ENCODE data around the gene DRD4. TPM values are rescaled to one million over a fixed set of nuclear protein-coding genes. Genes with fewer than 3 reads are reported as not detected.

The DRD4 gene
- 1 to 10 TPM in 2 of 5 experiments, under 1 TPM in 3; 0.27 to 1.9 (median 0.75) TPM for total RNA-seq
- not detected for polyA plus RNA-seq
- not detected for total RNA-seq

DNA sequence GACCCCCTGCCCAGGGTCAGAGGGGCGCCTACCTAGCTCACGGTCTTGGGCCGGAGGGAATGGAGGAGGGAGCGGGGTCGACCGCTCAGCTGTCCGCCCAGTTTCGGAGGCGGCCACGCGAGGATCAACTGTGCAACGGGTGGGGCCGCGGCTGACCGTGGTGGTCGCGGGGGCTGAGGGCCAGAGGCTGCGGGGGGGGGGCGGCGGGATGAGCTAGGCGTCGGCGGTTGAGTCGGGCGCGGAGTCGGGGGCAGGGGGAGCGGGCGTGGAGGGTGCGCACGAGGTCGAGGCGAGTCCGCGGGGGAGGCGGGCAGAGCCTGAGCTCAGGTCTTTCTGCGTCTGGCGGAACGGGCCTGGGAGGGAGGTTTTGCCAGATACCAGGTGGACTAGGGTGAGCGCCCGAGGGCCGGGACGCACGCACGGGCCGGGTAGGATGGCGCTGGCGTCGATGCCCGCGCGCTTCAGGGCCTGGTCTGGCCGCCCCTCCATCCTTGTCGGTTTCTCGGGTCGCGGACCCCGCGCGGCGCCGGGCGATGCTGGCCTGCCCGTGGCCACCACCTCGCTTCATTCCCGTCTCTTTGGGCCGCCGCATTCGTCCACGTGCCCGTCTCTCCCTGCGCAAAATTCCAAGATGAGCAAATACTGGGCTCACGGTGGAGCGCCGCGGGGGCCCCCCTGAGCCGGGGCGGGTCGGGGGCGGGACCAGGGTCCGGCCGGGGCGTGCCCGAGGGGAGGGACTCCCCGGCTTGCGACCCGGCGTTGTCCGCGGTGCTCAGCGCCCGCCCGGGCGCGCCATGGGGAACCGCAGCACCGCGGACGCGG, at the start of gene DRD4:
Gene DRD4 (plus strand): TSS at position 759 of the 822 bp plus-strand sequence. CDS start 36 bp downstream, at position 795.
- no peak within 1 kb of the TSS for H3K4me3 ChIP-seq (ENCODE audit: low read length)
- peak within 1 kb of the TSS in 1 of 9 donors; percentile 77 for H3K27ac Mint-ChIP-seq
- H3K36me3 Mint-ChIP-seq, result peaks cover 0 to 2% (median 0%) of the 10 kb centered on the region in 5 donors
- ChIA-PET POLR2A (no interaction called here), CTCF (no interaction called here)
- peaks cover 11 to 36% (median 22%) of the 10 kb centered on the region in 5 donors for H3K27me3 Mint-ChIP-seq
- no peaks in the 10 kb centered on the region for H3K4me1 ChIP-seq (ENCODE audit: control insufficient read depth in 2 of 2, insufficient read depth in 2 of 2, low read length in 2 of 2)
- intact Hi-C loops (cut with micrococcal nuclease), result no loop called here
- H3K27ac ChIP-seq (ENCODE audit: low read depth, low read length), result no peak within 1 kb of the TSS
- H3K9me3 ChIP-seq (ENCODE audit: control insufficient read depth in 2 of 3, low read length in 3 of 3), result no peaks in the 10 kb centered on the region
- ATAC-seq, result no peak
- no peak for DNase-seq
- H3K36me3 ChIP-seq (ENCODE audit: control insufficient read depth in 2 of 3, insufficient read depth in 3 of 3, low read length in 3 of 3), result no peaks in the 10 kb centered on the region
- peak within 1 kb of the TSS; percentile 30 to 81 (median 50) for H3K4me3 Mint-ChIP-seq
- H3K4me1 Mint-ChIP-seq, result peaks cover 7 to 18% (median 13%) of the 10 kb centered on the region in 7 donors
- no peaks in the 10 kb centered on the region for H3K9me3 Mint-ChIP-seq
- H3K27me3 ChIP-seq (ENCODE audit: control insufficient read depth in 2 of 2, insufficient read depth in 2 of 2, low read length in 2 of 2), result peaks cover 6 to 16% of the 10 kb centered on the region in 2 donors

DNA sequence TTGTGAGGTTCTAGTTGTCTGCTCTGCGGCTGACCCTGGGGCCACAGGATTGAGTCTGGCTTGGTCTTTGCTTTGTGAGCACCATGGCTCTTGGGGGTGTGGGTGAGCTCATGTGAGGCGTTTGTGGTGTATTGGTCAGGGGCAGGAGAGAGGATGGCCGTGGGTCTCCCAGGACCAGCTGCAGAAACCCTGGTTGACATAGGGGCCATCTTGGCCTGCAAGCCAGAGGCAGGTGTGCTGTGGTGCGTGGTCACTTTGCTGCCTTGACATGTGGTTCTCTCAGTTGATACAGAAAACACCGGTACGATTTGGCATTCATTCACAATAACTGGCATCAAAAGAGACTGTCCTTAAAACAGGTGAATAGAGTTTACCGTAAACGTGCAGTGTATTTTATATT, 49.5 kb upstream of the DRD4 start:
- no peaks in the 10 kb centered on the region for H3K27me3 ChIP-seq (ENCODE audit: control insufficient read depth in 2 of 2, insufficient read depth in 2 of 2, low read length in 2 of 2)
- Mint-ChIP-seq H3K4me1 (peaks cover 9 to 38% (median 29%) of the 10 kb centered on the region in 7 donors), H3K9me3 (no peaks in the 10 kb centered on the region), H3K4me3 (peak overlapping the region; percentile 4 to 90 (median 70)), H3K27me3 (no peaks in the 10 kb centered on the region), H3K36me3 (peaks cover 9 to 34% (median 15%) of the 10 kb centered on the region in 5 donors), H3K27ac (peak overlapping the region; percentile 95 to 100 (median 99))
- no peak overlapping the region for H3K4me3 ChIP-seq (ENCODE audit: low read length)
- DNase-seq, result no peak
- peaks cover 14 to 68% (median 20%) of the 10 kb centered on the region in 3 experiments for H3K36me3 ChIP-seq (ENCODE audit: control insufficient read depth in 2 of 3, insufficient read depth in 3 of 3, low read length in 3 of 3)
- H3K9me3 ChIP-seq (ENCODE audit: control insufficient read depth in 2 of 3, low read length in 3 of 3), result no peaks in the 10 kb centered on the region
- intact Hi-C loops (cut with micrococcal nuclease), result no loop called here
- peak overlapping the region; percentile 65 for H3K27ac ChIP-seq (ENCODE audit: low read depth, low read length)
- ChIA-PET POLR2A (interaction anchor here (0.9 to 1.7 kb wide), 5 partner anchors 9 to 198 kb away, joined by 3 to 8 read pairs (median 4); partner anchors contain the start of gene PHRF1), CTCF (interaction anchor here (2.4 kb wide), 1 partner anchor 135 kb away, joined by 9 read pairs; no protein-coding TSS in a partner anchor)
- H3K4me1 ChIP-seq (ENCODE audit: control insufficient read depth in 2 of 2, insufficient read depth in 2 of 2, low read length in 2 of 2), result peaks cover 10 to 12% of the 10 kb centered on the region in 2 donors
- no peak for ATAC-seq

DNA sequence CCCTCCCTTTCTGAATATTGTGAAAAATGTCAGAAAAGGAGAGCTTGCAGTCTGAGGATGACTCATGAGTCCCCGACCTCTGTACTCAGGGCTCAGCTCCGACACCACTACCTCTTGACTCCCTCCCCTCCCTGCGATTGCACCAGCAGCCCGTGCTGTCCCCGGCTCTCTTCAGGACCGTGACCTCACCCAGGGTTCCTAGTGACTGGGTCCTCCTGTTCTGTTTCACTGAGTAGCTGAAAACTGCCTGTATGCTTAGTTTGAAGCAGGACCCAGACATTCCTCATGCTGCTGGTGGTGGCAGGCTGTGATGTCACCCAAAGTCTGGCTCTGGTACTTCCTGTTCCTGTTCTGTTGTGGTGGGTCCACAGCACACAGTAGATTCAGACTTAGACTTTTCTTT, 49.1 kb upstream of the DRD4 start:
- CTCF ChIA-PET, result interaction anchor here (0.7 to 2.4 kb wide), 3 partner anchors 12 to 134 kb away, joined by 3 to 9 read pairs (median 3); no protein-coding TSS in a partner anchor
- POLR2A ChIA-PET, result interaction anchor here (0.7 to 1.7 kb wide), 6 partner anchors 10 to 1894 kb away, joined by 3 to 8 read pairs (median 4); partner anchors contain the start of gene PHRF1
- Mint-ChIP-seq H3K27me3 (no peaks in the 10 kb centered on the region), H3K9me3 (no peaks in the 10 kb centered on the region), H3K4me1 (peaks cover 9 to 38% (median 29%) of the 10 kb centered on the region in 7 donors), H3K4me3 (peak overlapping the region; percentile 63 to 90 (median 76)), H3K27ac (peak overlapping the region; percentile 95 to 100 (median 99)), H3K36me3 (peaks cover 9 to 36% (median 15%) of the 10 kb centered on the region in 5 donors)
- H3K27me3 ChIP-seq (ENCODE audit: control insufficient read depth in 2 of 2, insufficient read depth in 2 of 2, low read length in 2 of 2), result no peaks in the 10 kb centered on the region
- H3K9me3 ChIP-seq (ENCODE audit: control insufficient read depth in 2 of 3, low read length in 3 of 3), result no peaks in the 10 kb centered on the region
- peaks cover 14 to 69% (median 20%) of the 10 kb centered on the region in 3 experiments for H3K36me3 ChIP-seq (ENCODE audit: control insufficient read depth in 2 of 3, insufficient read depth in 3 of 3, low read length in 3 of 3)
- H3K4me1 ChIP-seq (ENCODE audit: control insufficient read depth in 2 of 2, insufficient read depth in 2 of 2, low read length in 2 of 2), result peaks cover 10 to 12% of the 10 kb centered on the region in 2 donors
- H3K27ac ChIP-seq (ENCODE audit: low read depth, low read length), result peak overlapping the region; percentile 65
- intact Hi-C loops (cut with micrococcal nuclease), result loop anchor here (1.0 kb wide), 3 partner anchors 12 to 33 kb away; partner anchors contain the start of genes PHRF1 (in 2 of the 2) and IRF7 (in 1 of the 2)
- DNase-seq (peak; percentile 34 to 91 (median 78)), ATAC-seq (peak; percentile 93)
- peak overlapping the region; percentile 16 for H3K4me3 ChIP-seq (ENCODE audit: low read length)

DNA sequence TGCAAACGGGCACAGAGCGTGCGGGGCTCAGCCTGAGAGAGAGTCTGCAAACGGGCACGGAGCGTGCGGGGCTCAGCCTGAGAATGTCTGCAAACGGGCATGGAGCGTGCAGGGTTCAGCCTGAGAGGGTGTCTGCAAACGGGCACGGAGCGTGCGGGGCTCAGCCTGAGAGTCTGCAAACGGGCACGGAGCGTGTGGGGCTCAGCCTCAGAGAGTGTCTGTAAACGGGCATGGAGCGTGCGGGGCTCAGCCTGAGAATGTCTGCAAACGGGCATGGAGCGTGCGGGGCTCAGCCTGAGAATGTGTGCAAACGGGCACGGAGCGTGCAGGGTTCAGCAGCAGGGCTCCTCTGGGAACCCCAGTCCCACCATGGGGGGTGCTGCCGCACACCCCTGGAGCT, 47.3 kb upstream of the DRD4 start:
- ChIA-PET CTCF (interaction anchor here (0.7 to 2.4 kb wide), 2 partner anchors 133 to 331 kb away, joined by 3 to 9 read pairs; no protein-coding TSS in a partner anchor), POLR2A (interaction anchor here (1.1 kb wide), 1 partner anchor 14 kb away, joined by 5 read pairs; the partner anchor contains the start of gene PHRF1)
- no peaks in the 10 kb centered on the region for H3K27me3 ChIP-seq (ENCODE audit: control insufficient read depth in 2 of 2, insufficient read depth in 2 of 2, low read length in 2 of 2)
- H3K27ac Mint-ChIP-seq, result peak overlapping the region in 5 of 9 donors; percentile 42 to 99 (median 82)
- H3K4me3 Mint-ChIP-seq, result peak overlapping the region in 2 of 10 donors; percentile 5 to 13
- peaks cover 0 to 1% (median 0%) of the 10 kb centered on the region in 11 donors for H3K9me3 Mint-ChIP-seq
- no peaks in the 10 kb centered on the region for H3K27me3 Mint-ChIP-seq
- ATAC-seq (no peak), DNase-seq (no peak)
- H3K4me1 Mint-ChIP-seq, result peaks cover 9 to 38% (median 29%) of the 10 kb centered on the region in 7 donors
- peaks cover 11 to 69% (median 21%) of the 10 kb centered on the region in 3 experiments for H3K36me3 ChIP-seq (ENCODE audit: control insufficient read depth in 2 of 3, insufficient read depth in 3 of 3, low read length in 3 of 3)
- peaks cover 9 to 39% (median 19%) of the 10 kb centered on the region in 5 donors for H3K36me3 Mint-ChIP-seq
- H3K4me1 ChIP-seq (ENCODE audit: control insufficient read depth in 2 of 2, insufficient read depth in 2 of 2, low read length in 2 of 2), result peaks cover 10 to 12% of the 10 kb centered on the region in 2 donors
- intact Hi-C loops (cut with micrococcal nuclease), result no loop called here
- no peaks in the 10 kb centered on the region for H3K9me3 ChIP-seq (ENCODE audit: control insufficient read depth in 2 of 3, low read length in 3 of 3)
- H3K27ac ChIP-seq (ENCODE audit: low read depth, low read length), result no peak overlapping the region
- no peak overlapping the region for H3K4me3 ChIP-seq (ENCODE audit: low read length)

DNA sequence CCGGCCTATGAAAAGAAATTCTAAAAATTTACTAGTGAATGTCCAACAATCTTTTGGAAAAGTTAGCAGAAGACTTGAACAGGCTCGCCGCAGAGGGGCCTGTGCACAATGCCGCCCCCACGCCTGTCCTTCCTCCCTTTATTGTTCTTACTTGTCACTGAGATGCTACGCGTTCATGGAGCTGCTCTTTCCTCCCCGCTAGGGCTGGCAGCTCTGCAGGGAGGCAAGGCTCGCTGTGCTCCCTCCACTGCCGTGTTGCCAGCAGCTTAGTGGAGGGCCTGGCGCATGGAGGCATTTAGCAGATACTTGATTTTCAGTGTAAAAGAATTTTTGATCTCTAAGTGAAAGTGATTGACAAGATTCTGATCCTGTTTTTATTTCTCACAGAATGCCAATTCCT, 46.1 kb upstream of the DRD4 start:
- Mint-ChIP-seq H3K36me3 (peaks cover 9 to 42% (median 19%) of the 10 kb centered on the region in 5 donors), H3K27ac (peak overlapping the region in 1 of 9 donors; percentile 2), H3K9me3 (peaks cover 0 to 1% (median 0%) of the 10 kb centered on the region in 11 donors), H3K27me3 (no peaks in the 10 kb centered on the region), H3K4me1 (peaks cover 9 to 38% (median 29%) of the 10 kb centered on the region in 7 donors), H3K4me3 (no peak overlapping the region)
- Histone ChIP-seq H3K36me3 (ENCODE audit: control insufficient read depth in 2 of 3, insufficient read depth in 3 of 3, low read length in 3 of 3) (peaks cover 11 to 81% (median 21%) of the 10 kb centered on the region in 3 experiments), H3K27me3 (ENCODE audit: control insufficient read depth in 2 of 2, insufficient read depth in 2 of 2, low read length in 2 of 2) (no peaks in the 10 kb centered on the region), H3K4me3 (ENCODE audit: low read length) (no peak overlapping the region), H3K9me3 (ENCODE audit: control insufficient read depth in 2 of 3, low read length in 3 of 3) (no peaks in the 10 kb centered on the region), H3K4me1 (ENCODE audit: control insufficient read depth in 2 of 2, insufficient read depth in 2 of 2, low read length in 2 of 2) (peaks cover 12 to 14% of the 10 kb centered on the region in 2 donors), H3K27ac (ENCODE audit: low read depth, low read length) (no peak overlapping the region)
- intact Hi-C loops (cut with micrococcal nuclease), result no loop called here
- ATAC-seq (no peak), DNase-seq (no peak)
- ChIA-PET CTCF (interaction anchor here (0.6 kb wide), 1 partner anchor 123 kb away, joined by 3 read pairs; no protein-coding TSS in a partner anchor), POLR2A (interaction anchor here (0.6 kb wide), 1 partner anchor 79 kb away, joined by 3 read pairs; no protein-coding TSS in a partner anchor)

DNA sequence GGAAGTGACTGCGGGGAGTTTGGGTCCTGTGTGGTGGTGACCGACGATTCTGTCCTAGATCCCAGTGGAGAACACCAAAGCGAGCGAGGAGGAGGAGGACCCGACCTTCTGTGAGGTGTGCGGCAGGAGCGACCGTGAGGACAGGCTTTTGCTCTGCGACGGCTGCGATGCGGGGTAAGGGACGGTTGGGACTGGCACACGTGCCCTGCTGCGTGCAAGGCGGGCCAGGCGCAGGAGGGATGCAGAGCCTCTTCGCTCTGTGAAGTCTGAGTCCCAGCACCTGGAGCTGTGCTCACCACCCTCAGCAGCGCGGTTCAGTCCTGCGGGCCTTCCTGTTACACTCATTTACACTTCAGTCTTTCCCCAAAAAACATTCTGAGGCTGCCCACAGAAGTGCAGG, 44.6 kb upstream of the DRD4 start:
- Histone ChIP-seq H3K4me1 (ENCODE audit: control insufficient read depth in 2 of 2, insufficient read depth in 2 of 2, low read length in 2 of 2) (peaks cover 9% of the 10 kb centered on the region in 2 donors), H3K36me3 (ENCODE audit: control insufficient read depth in 2 of 3, insufficient read depth in 3 of 3, low read length in 3 of 3) (peaks cover 15 to 81% (median 17%) of the 10 kb centered on the region in 3 experiments), H3K27me3 (ENCODE audit: control insufficient read depth in 2 of 2, insufficient read depth in 2 of 2, low read length in 2 of 2) (no peaks in the 10 kb centered on the region), H3K4me3 (ENCODE audit: low read length) (no peak overlapping the region), H3K9me3 (ENCODE audit: control insufficient read depth in 2 of 3, low read length in 3 of 3) (no peaks in the 10 kb centered on the region), H3K27ac (ENCODE audit: low read depth, low read length) (no peak overlapping the region)
- ChIA-PET POLR2A (no interaction called here), CTCF (no interaction called here)
- Mint-ChIP-seq H3K27me3 (no peaks in the 10 kb centered on the region), H3K27ac (peak overlapping the region in 2 of 9 donors; percentile 1 to 51), H3K9me3 (peaks cover 0 to 3% (median 0%) of the 10 kb centered on the region in 11 donors), H3K4me3 (no peak overlapping the region), H3K4me1 (peaks cover 8 to 30% (median 16%) of the 10 kb centered on the region in 7 donors), H3K36me3 (peaks cover 9 to 42% (median 20%) of the 10 kb centered on the region in 5 donors)
- intact Hi-C loops (cut with micrococcal nuclease), result no loop called here
- no peak for DNase-seq
- no peak for ATAC-seq
